Endodermal cell (in vitro differentiated cells): ENCODE data around the gene SEMA3D. TPM values are rescaled to one million over a fixed set of nuclear protein-coding genes. Genes with fewer than 3 reads are reported as not detected.

Experiments
- DNase-seq: peaks from one replicate; pipeline ENCODE4 v3.0.0-alpha.2; 2017
- H3K27ac ChIP-seq: 2 replicates; pipeline ENCODE4 v1.5.1; 2013; ENCODE audit warnings: mild to moderate bottlenecking, low read depth, low read length, moderate library complexity
- H3K27me3 ChIP-seq: 2 replicates; pipeline ENCODE4 v1.6.1; 2013; ENCODE audit warnings: mild to moderate bottlenecking, low read length, moderate library complexity; ENCODE audit not compliant: insufficient read depth, control insufficient read depth, poor library complexity, severe bottlenecking
- H3K36me3 ChIP-seq: 2 replicates; pipeline ENCODE4 v1.7.0; 2013; ENCODE audit warnings: mild to moderate bottlenecking, low read length, moderate library complexity; ENCODE audit not compliant: control insufficient read depth, insufficient read depth
- H3K4me1 ChIP-seq: one replicate; pipeline ENCODE4 v1.7.0; 2013; ENCODE audit warnings: low read length; ENCODE audit not compliant: control insufficient read depth, insufficient read depth
- H3K4me3 ChIP-seq: 2 replicates; pipeline ENCODE4 v1.5.1; 2013; ENCODE audit warnings: mild to moderate bottlenecking, low read length, moderate library complexity
- H3K9ac ChIP-seq: 2 replicates; pipeline ENCODE4 v1.6.1; 2013; ENCODE audit warnings: mild to moderate bottlenecking, low read length, moderate library complexity; ENCODE audit not compliant: poor library complexity, severe bottlenecking; ENCODE audit errors: extremely low read depth
- H3K9me3 ChIP-seq: 2 replicates; pipeline ENCODE4 v1.6.1; 2013; ENCODE audit warnings: mild to moderate bottlenecking, low read length, moderate library complexity; ENCODE audit not compliant: control insufficient read depth
- H3K27ac Mint-ChIP-seq: 2 replicates; pipeline ENCODE4 v1.8.0; 2020; ENCODE audit warnings: mixed read lengths
- H3K27me3 Mint-ChIP-seq: 2 replicates; pipeline ENCODE4 v1.8.0; 2021; ENCODE audit warnings: mild to moderate bottlenecking, mixed read lengths; ENCODE audit not compliant: insufficient read depth
- H3K36me3 Mint-ChIP-seq: 2 replicates; pipeline ENCODE4 v1.8.0; 2020; ENCODE audit warnings: low read depth, mixed read lengths
- H3K4me1 Mint-ChIP-seq: 2 replicates; pipeline ENCODE4 v1.8.0; 2020; ENCODE audit warnings: mixed read lengths
- H3K4me3 Mint-ChIP-seq: 2 replicates; pipeline ENCODE4 v1.8.0; 2020; ENCODE audit warnings: mild to moderate bottlenecking, moderate library complexity, mixed read lengths
- H3K9me3 Mint-ChIP-seq: 2 replicates; pipeline ENCODE4 v1.8.0; 2020; ENCODE audit warnings: mild to moderate bottlenecking, mixed read lengths
- CTCF ChIP-seq: fragments of 200-600 bp; sonication (generic); conservative IDR thresholded peaks from 2 replicates; pipeline ENCODE4 v1.5.0; 2021; ENCODE audit warnings: antibody characterized with exemption, mild to moderate bottlenecking
- WGBS, 2 experiments: methylation state at CpG; one replicate each; pipeline versions ENCODE4 v1.1.5 to v1.1.7; 2013; ENCODE audit warnings: missing lambda C conversion rate in 2 of 2, mixed read lengths in 1 of 2; ENCODE audit not compliant: insufficient coverage in 1 of 2, insufficient read length in 1 of 2; 5-methylcytosine and 5-hydroxymethylcytosine counted together
- total RNA-seq, 2 donors: library from RNA; stranded (reverse); fragmentation: NEBNext Ultra II Directional in 1 of 2; extraction: Animal tissue kit (Norgen Biotek cat#: 25700) in 1 of 2; gene quantifications; 2 replicates in 1 of 2; 3 replicates in 1 of 2; pipeline ENCODE4 v1.2.1, GENCODE V29; 2021

Gene SEMA3D
- total RNA-seq, 2 donors from 2014 or later: 6.5 to 13.9 TPM

- H3K4me1 ChIP-seq: peaks cover 2% of the 10 kb centered on the region
- H3K9me3 ChIP-seq: peaks cover 11% of the 10 kb centered on the region
- Mint-ChIP-seq H3K27ac (no peak overlapping the region), H3K4me3 (no peak overlapping the region), H3K27me3 (no peaks in the 10 kb centered on the region), H3K36me3 (peaks cover 22% of the 10 kb centered on the region), H3K9me3 (peaks cover 18% of the 10 kb centered on the region), H3K4me1 (peaks cover 14% of the 10 kb centered on the region)
- TF ChIP-seq CTCF: no peak
- H3K4me3 ChIP-seq: no peak overlapping the region
- no peak for DNase-seq
- no peak overlapping the region for H3K27ac ChIP-seq
- H3K27me3 ChIP-seq: no peaks in the 10 kb centered on the region
- no peak overlapping the region for H3K9ac ChIP-seq
- H3K36me3 ChIP-seq: no peaks in the 10 kb centered on the region
- 98% methylated on average over 2 of the region's 2 CpGs; no CpG with 5 or more reads in 1 of the 2 experiments for WGBS, 2 experiments
Measured at GRCh38 chr7:84985073-84985784, 201.6 kb downstream of the SEMA3D start.

- H3K4me1 ChIP-seq: peaks cover 6% of the 10 kb centered on the region
- DNase-seq: no peak
- Mint-ChIP-seq H3K36me3 (peaks cover 19% of the 10 kb centered on the region), H3K4me1 (peaks cover 35% of the 10 kb centered on the region), H3K27ac (no peak overlapping the region), H3K9me3 (peaks cover 9% of the 10 kb centered on the region), H3K4me3 (no peak overlapping the region), H3K27me3 (no peaks in the 10 kb centered on the region)
- no peak overlapping the region for H3K4me3 ChIP-seq
- H3K36me3 ChIP-seq: no peaks in the 10 kb centered on the region
- H3K27me3 ChIP-seq: no peaks in the 10 kb centered on the region
- peaks cover 11% of the 10 kb centered on the region for H3K9me3 ChIP-seq
- TF ChIP-seq CTCF: no peak
- H3K9ac ChIP-seq: no peak overlapping the region
- no peak overlapping the region for H3K27ac ChIP-seq
Measured at GRCh38 chr7:84982199-84982598, 204.7 kb downstream of the SEMA3D start.

GRCh38 chr7:84981055-84981976, 205.5 kb downstream of the SEMA3D start:
- Mint-ChIP-seq H3K27ac (peak overlapping the region; percentile 90), H3K27me3 (no peaks in the 10 kb centered on the region), H3K4me1 (peaks cover 35% of the 10 kb centered on the region), H3K4me3 (no peak overlapping the region), H3K36me3 (peaks cover 24% of the 10 kb centered on the region), H3K9me3 (peaks cover 9% of the 10 kb centered on the region)
- Histone ChIP-seq H3K27ac (no peak overlapping the region), H3K9ac (no peak overlapping the region), H3K4me1 (peaks cover 6% of the 10 kb centered on the region), H3K36me3 (no peaks in the 10 kb centered on the region), H3K9me3 (peaks cover 18% of the 10 kb centered on the region), H3K4me3 (no peak overlapping the region), H3K27me3 (no peaks in the 10 kb centered on the region)
- 79 to 82% methylated on average over 6 of the region's 6 CpGs for WGBS, 2 experiments
- TF ChIP-seq CTCF: no peak
- DNase-seq: no peak
